HG03280 (cell line): ENCODE results near the gene MAS1.
"Not testable (repeated sequence)": the region's sequence is repeated elsewhere in the genome, so short reads cannot be mapped to it uniquely, and the experiment has no call there.

Experiments used
- ATAC-seq: cut with Tn5 transposase; IDR thresholded peaks from one replicate; pipeline ENCODE4 v1.9.1; 2021; ENCODE audit warnings: mild to moderate bottlenecking, moderate library complexity; ENCODE audit not compliant: unreplicated experiment

MAS1 gene

DNA sequence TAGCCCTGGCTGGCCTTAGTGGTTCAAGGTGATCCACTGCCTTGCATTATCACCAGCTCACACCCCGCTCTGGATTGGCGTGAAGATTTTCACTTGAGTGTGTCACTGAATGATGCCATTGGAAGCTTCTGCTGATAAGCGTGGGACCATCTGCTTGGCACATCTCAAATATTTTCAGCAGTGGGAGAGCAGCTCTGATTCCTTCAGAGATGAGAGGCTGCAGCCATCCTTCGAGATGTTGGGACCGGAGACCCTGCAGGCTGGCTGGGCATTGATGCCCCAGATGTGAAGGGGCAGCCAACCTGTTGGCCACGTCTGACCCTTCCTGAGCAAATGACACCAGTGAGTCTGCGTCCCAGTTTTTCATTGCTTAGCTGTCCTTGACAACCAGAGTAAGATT is at the start of gene MAS1:
Gene MAS1 (plus strand): TSS at position 197 of the 400 bp plus-strand sequence. CDS start 15,968 bp downstream, outside the sequence.
- ATAC-seq = no peak

DNA sequence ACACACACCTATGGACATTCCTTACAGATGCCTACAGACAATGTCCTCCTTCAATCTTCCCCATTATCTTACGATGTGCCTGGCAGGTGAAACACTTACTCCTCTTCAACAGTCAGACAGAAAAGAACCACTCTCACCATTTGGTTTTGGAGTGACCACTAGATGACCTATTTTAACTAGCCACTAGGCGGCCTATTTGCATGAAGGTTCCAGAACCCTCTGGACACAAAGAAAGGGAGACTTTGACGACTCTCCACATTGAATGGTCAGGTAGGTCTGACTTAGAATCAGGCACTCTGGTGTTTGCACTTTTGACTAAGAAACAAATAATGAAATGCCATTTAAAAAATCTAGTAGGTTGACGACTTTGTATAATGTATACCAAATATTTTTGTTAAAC is 48.8 kb upstream of the MAS1 start:
- ATAC-seq = no peak

DNA sequence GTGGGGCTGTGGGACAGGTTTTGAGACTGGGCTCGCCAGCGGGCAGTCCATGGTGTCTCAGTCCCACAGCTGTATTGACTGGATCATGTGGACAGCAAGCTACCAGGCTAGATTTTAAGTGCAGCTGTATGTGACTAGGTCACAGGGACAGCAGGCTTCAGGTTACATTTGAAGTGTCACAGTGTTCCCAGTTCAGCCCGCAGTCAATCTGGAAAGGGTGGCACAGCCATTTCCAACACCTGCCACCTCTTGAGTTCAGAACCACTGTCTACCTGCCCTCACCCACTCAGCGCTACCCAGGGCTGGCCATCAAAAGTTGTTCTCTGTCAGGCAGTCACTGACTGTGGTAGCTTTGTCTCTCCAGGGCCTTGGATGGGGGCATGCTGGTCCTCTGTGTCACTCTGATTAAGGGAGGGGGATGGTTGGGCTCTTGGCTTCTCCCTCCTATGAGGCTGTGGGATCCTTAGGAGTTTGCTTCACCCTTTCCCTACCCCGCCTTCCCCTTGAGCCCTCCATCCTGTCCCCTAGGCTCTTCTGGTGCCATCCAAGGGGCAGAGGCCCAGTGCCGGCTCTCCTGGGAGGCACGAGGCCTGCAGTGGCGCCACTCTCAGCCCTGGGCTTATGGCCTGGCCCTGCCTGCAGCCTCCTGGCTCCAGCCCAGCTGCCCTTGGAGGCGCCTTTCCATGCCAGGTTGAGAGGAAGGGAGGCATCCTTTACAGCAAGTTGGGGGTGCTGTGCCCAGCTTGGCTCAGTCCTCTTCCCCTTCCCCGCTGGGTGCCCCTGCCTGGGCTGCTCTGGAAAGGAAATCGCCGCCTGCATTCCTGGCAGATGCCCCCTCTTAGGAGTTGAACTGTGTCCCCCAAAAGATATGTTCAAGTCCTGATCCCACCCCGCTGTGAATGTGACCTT is 45.8 kb upstream of the MAS1 start:
- no peak for ATAC-seq

DNA sequence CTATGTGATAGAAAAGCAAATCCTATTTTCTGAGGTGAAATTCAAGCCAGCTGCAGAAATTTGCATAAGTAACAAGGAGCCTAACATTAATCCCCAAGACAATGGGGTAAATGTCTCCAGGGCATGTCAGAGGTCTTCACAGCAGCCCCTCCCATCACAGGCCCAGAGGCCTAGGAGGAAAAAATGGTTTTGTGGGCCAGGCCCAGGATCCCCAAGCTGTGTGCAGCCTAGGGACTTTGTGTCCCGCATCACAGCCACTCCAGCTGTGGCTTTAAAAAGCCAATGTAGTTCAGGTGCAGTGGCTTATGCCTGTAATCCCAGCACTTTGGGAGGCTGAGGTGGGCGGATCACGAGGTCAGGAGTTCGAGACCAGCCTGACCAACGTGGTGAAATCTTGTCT is 42.2 kb upstream of the MAS1 start:
- ATAC-seq = not testable (repeated sequence)

DNA sequence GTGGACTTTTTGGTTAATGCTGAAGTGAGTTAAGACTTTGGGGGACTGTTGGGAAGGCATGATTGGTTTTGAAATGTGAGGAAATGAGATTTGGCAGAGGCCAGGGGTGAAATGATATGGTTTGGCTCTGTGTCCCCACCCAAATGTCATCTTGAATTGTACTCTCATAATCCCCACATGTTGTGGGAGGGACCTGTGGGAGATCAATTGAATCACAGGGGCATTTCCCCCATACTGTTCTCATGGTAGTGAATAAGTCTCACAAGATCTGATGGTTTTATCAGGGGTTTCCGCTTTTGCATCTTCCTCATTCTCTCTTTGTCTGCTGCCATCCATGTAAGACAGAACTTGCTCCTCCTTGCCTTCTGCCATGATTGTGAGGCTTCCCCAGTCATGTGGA is 40.9 kb upstream of the MAS1 start:
- not testable (repeated sequence) for ATAC-seq

DNA sequence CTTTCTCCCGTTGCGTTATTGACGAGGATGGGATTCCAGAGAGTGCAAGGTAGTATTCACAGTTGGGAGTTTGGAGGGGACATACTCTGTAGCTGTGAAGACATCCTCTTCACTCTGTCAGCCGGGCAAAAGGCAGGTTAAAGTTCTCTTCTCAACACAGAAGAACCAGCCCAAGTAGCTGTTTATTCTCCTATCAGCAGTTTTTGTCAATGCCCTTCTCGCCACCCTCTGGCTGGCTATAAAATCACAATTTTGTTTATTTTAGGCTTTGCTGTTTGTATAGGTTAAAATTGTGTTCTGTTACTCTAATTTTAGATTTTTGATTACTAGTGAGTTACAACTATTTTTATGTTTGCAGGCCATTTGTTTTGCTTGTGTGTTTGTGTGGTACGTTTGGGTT is 37.9 kb upstream of the MAS1 start:
- ATAC-seq = no peak

DNA sequence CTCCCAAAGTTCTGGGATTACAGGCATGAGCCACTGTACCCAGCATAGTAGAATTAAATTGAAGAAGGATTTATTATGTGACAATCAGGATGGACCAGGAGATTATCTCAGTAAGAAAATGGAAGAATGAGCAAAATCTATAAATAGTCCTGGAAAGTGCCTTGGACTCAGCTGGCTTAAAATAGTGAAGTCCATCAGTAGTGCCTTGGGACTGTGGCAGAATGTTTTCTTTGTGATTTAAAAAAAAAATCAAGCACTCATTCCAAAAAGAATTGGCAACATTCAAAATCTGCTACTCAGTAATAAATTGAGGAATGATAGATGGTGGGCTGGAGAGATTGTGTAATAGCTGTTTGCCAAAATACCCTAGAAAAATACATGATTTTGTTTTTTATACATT is 37.0 kb upstream of the MAS1 start:
- no peak for ATAC-seq

DNA sequence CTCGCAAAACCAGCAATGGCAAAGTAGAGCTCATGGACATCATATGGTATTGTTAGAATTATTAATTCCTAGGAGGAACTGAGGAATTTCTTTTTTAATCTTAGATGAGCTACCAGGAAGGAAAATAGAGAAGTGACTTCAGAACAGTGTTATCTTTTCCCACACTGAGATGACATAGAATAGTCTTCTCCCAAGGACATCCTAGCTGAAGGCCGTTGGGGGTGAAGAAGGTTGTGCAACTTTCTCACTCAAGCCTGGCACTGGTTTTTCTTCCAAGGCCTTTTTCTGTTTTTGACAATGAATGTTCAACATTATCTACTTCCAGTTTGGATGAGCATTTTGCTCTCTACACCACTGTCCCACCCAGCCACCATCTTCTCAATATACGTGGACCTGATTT is 35.8 kb upstream of the MAS1 start:
- no peak for ATAC-seq

DNA sequence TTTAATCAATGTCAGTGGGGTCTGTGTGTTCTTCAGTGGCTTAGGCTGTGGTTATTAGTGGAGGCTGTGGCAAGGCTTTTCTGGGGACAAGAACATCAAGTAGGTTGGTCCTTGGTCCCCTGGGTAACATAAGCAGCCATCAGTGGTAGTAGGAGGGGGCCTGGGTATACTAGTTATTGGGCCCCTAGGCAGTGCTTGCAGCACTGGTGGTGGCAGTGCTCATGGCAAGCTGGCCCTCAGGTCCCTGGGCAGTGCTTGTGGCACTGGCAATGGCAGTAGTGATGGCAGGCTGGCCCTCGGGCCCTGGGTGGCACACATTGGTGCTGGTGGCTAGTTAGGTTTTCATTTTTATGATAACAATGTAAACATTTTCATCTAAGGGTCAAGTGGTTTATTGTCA is 32.5 kb upstream of the MAS1 start:
- no peak for ATAC-seq

DNA sequence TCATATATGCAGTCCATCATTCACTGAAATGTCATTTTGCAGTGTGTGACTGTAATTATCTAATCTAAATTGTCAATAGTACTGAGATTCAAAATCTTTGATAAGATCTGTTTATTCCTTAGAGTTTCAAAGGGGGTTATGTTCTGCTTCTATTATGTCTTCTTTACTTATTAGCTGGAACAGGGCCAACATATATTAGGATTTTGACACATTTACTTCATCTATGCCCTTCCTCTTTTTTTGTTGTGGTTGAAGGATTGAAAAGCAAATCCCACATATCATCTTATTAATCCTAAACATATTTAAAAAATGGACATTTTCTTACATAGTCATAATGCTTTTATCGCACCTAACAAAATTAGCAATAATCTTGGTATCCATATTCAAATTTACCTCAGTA is 30.3 kb upstream of the MAS1 start:
- no peak for ATAC-seq

DNA sequence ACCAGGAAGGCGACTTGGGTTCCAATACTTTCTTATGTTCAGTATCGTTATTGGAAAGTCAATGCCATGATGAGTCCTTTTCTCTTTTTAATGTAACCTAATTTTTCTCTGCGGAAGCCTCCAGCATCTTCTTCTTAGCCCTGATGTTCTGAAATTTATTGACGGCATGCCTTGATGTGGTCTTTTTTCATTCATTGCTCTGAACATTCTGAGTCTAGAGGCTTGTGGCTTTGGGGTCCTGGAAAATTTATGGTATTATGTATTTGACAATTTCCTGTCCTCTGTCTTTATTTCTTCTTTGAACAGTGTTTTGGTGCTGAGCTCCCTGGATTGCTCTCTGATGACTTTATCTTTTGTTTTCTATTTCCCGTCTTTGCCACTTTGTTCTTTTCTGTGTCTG is 28.7 kb upstream of the MAS1 start:
- ATAC-seq = no peak

DNA sequence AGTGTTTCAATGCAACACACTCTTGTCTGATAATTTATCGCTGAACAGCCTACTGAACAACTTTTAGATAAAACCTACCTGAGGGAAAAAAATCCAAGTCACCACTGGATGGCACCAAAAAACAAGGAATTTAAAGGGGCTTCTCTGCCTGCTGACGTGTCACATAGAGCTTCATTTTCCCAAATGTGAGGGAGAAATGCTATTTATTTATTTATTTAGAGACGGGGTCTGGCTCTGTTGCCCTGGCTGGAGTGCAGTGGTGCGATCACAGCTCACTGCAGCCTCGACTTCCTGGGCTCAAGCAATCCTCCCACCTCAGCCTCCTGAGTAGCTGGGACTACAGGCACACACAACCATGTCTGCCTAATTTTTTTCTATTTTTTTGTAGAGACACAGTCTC is 27.4 kb upstream of the MAS1 start:
- ATAC-seq = not testable (repeated sequence)

DNA sequence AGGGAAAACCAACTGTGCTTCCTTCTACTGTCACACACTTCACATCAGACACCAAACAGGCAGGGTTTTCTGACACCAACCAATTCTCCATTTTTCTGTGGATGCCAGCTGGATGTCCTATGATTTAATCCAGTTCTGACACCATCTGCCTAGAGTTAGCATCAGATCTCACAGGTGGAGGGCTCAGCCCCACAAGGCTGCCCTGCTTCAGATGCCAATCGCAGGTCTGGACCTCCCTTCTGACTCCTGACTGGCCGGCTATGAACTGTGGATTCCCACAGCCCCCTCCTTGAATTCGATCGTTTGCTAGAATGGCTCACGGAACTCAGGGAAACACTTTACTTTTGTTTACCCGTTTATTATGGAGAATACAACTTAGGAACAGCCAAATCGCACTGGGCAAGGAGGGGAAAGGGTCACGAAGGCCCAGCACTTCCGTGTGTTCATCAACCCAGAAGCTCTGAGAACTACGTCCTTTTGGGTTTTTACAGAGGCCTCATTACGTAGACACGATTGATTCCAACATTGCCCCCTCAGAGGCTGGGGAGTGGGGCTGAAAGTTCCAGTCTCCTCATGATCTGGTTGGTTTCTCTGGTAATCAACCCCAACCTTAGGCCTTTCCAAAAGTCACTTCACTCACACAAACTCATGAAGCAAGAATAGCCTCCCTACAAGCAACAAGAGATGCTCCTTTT is 25.4 kb upstream of the MAS1 start:
- no peak for ATAC-seq

DNA sequence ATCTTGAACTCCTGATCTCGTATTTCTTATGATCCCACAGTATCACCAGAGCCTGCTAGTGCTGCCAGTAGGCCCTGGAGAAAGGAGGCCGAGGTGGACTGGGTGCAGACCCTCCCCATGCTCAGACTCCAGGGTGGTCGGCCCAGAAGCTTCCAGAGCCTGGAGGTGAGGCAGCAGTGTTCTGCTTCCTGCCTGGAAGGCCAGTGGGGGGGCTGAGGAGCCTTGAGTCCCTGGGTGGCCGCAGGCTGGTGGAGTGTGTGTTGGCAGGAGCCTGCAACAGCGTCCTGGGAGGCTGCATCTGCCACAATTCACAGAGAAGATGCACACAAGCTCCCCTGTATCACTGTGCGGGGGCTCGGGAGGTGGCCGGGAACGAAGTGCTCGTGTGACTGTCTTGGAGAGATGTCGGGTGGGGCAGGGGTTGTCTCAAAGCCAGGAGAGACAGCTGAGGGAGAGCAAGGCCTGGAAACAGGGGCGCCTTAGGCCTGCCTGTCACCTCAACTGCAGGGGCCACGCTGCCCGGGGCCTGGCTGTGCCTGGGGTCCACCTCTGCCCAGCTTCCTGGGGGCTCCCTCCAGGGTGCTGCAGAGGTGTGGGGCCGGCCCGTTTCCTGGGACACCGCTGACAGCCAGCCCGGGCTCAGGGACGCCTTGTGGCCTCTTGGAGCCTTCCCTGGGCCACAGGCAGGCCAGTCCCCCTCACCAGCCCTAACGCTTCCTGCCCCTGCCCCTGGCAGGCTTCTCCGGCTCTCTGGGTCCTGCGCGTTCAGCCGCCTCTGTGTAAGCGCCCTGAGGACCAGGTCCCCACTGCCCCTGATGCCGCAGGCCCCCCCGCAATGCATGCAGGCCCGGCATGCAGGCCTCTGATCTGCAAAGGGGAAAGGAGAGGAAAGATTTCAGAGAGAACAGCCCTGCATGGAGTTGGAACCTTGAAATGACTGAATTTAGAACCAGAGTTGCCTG is 24.2 kb upstream of the MAS1 start:
- no peak for ATAC-seq

DNA sequence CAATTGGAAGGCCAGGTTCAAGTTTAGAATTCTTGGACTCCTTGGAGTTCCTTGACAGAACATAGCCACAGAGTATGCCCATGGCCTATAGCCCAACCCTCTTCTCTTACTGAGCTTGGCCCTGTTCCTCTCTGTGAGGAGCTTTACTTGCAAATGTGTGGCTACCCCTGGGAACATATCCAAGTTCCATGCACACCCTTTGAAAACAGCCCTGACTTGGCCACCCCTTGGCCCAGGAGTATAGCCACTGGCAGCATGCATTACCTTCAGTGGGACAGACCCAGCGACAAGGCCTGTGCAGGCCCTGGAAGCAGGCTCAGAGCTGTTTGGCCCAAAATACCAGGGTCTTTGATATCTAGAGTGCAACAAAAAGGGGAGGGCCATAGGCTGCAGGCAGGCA is 19.5 kb upstream of the MAS1 start:
- ATAC-seq = no peak

DNA sequence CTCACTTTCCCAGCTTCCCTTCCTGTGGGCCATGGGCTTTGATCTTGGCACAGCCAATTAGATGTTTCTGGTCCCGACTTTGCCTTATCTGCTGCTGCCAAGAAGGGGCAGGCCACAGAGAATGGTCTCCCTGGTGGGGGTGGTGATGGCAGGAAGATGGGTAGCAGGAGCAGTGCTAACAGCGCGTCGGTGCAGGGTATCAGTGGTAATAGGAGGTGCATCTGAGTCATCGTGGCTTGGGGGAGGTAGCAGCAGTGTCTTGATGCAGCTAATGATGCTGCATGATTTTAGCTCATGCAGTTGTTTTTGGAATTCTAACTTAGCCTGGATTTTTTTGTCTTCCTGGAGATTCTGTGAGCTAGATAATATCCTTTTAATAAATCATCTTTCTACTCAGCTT is 18.9 kb upstream of the MAS1 start:
- no peak for ATAC-seq

DNA sequence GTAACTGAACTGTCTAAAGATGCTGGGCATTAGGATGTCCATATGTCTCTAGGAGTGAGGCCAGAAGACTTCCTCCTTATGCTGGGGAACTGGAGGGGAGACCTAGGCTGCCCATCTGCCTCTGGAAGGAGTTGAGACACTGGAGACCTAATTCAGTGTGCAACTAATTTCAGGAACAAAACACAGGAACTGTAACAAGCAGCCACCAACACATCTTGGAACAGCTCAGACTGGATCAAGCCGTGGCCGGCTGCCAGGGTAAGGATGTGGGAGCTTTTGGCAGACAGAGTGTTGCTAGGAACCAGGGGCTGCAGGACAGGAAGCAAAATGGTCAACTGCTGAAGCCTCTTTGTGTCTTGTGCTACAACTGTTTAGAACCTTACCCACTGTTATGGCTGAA is 16.4 kb upstream of the MAS1 start:
- ATAC-seq = no peak

DNA sequence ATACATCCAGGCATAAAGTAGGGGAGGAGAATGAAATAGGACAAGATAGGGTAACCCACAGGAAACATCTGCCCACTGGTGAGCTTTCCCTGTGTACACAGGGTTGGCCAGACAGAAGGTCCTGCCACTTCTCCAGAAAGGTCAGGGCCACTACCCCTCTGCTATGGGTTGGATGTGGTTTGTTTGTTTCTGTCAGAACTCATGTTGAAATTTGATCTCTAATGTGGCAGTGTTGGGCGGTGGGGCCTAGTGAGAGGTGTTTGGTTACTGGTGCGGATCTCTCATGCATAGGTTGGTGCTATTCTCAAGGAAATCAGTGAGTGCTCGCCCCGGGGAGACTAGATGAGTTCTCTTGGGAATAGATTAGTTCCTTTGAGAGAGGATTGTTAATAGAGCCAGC is 15.6 kb upstream of the MAS1 start:
- ATAC-seq = no peak

DNA sequence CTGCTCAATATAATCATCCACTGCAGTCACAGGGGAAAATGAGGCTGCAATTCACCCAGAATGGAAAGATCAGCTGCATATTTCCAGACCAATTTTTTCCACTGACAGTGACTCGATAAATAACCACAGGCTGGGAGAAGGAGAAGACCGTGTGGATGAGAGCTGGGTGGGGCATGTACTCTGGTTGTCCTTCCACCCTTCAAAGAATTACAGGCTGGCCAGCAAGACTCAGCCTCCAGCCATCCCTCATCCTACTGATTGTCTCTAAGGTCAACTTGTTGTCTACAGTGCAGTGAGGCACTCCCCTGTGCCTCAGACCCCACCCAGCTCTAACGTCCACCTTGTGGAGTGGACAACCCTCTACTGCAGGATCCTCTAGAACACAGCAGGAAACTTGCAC is 14.5 kb upstream of the MAS1 start:
- ATAC-seq = no peak

DNA sequence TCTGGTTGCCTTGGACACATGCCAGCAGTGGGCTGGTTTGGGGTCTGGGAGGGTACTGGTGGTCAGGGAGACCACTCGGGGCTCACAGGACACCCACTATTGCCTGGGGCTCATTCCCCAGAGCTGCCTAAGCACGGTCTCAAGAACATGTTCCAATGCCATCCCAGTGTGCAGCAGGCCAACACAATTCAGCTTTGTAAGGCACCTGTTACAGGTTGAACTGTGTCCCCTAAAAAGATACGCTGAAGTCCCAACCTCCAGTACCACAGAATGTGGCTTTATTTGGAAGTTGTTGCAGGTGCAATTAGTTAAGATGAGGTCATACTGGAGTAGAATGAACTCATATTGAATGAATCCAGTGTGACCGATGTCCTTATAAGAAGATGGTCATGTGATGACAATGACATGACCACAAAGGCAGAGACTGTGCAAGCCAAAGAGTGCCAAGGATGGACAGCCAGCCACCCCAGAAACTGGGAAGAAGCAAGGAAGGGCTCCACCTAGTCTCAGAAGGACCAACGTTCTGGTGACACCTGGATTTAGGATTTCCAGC is 13.5 kb upstream of the MAS1 start:
- no peak for ATAC-seq

DNA sequence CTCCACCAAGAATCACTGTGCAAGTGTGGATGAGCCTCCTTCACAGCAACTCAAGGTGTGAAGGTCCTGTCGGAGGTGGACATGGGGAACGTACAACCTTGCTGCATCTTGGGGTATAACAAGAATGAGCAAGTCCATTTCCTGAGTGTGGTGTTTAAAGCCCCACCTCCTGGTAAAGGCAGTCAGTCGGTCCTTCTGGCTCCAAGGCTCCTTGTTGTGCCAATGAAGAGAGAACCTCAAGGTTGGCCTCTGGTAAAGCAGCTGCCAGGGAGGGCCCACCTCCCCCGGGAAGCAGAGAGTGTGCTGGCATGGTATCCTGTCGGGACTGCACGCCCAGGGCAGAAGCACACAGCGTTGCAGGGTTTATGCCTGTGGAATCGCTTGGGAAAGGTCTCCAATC is 12.4 kb upstream of the MAS1 start:
- ATAC-seq = no peak
